ENCODE measurements around the gene CABLES1.
"Not testable (repeated sequence)": the region's sequence is repeated elsewhere in the genome, so short reads cannot be mapped to it uniquely, and the experiment has no call there.

Gene CABLES1
- 1.2 to 1.9 reads per million in 2 donors for total RNA-seq

GRCh38 chr18:23134780-23135549 is at the start of gene CABLES1:
Gene CABLES1 (plus strand): TSS chr18:23135485. CDS start chr18:23135763, 278 bp downstream.
- DNase-seq, result peak in 1 of 5 experiments; percentile 55

GRCh38 chr18:23087352-23087751 is 47.9 kb upstream of the CABLES1 start:
- DNase-seq, result peak in 1 of 5 experiments; percentile 40

GRCh38 chr18:23088310-23088709 is 47.0 kb upstream of the CABLES1 start:
- no peak for DNase-seq

- DNase-seq, result peak in 1 of 5 experiments; percentile 50
Observed at GRCh38 chr18:23091017-23091993, 44.0 kb upstream of the CABLES1 start.

- no peak for DNase-seq
Observed at GRCh38 chr18:23092121-23092520, 43.2 kb upstream of the CABLES1 start.

GRCh38 chr18:23093130-23093529 is 42.2 kb upstream of the CABLES1 start:
- DNase-seq, result not testable (repeated sequence)

- no peak for DNase-seq
Observed at GRCh38 chr18:23093772-23094171, 41.5 kb upstream of the CABLES1 start.

GRCh38 chr18:23094411-23095190 is 40.7 kb upstream of the CABLES1 start:
- no peak for DNase-seq

- no peak for DNase-seq
Observed at GRCh38 chr18:23095463-23095862, 39.8 kb upstream of the CABLES1 start.

GRCh38 chr18:23097016-23097415 is 38.3 kb upstream of the CABLES1 start:
- DNase-seq, result not testable (repeated sequence)

GRCh38 chr18:23099621-23100020 is 35.7 kb upstream of the CABLES1 start:
- DNase-seq, result no peak

GRCh38 chr18:23101861-23102432 is 33.3 kb upstream of the CABLES1 start:
- no peak for DNase-seq

- DNase-seq, result no peak
Observed at GRCh38 chr18:23102493-23103261, 32.6 kb upstream of the CABLES1 start.

- no peak for DNase-seq
Observed at GRCh38 chr18:23103449-23103848, 31.8 kb upstream of the CABLES1 start.

GRCh38 chr18:23105030-23105429 is 30.3 kb upstream of the CABLES1 start:
- DNase-seq, result no peak

GRCh38 chr18:23105581-23106219 is 29.6 kb upstream of the CABLES1 start:
- no peak for DNase-seq

GRCh38 chr18:23106575-23106974 is 28.7 kb upstream of the CABLES1 start:
- no peak for DNase-seq

GRCh38 chr18:23107718-23108117 is 27.6 kb upstream of the CABLES1 start:
- no peak for DNase-seq

GRCh38 chr18:23108496-23108895 is 26.8 kb upstream of the CABLES1 start:
- DNase-seq, result no peak

- DNase-seq, result not testable (repeated sequence)
Observed at GRCh38 chr18:23109163-23109562, 26.1 kb upstream of the CABLES1 start.

- DNase-seq, result no peak
Observed at GRCh38 chr18:23113576-23113975, 21.7 kb upstream of the CABLES1 start.
